Stimulated activated CD4-positive, alpha-beta T cell treated with anti-CD3 and anti-CD28 coated beads, Interleukin-15, amount 100 ng/mL, for 24 hours (primary cell): ENCODE data around the gene CGREF1.
"Not testable (repeated sequence)": the region's sequence is repeated elsewhere in the genome, so short reads cannot be mapped to it uniquely, and the experiment has no call there.

ENCODE experiments used
- DNase-seq: peaks from one replicate; pipeline ENCODE4 v3.0.0-alpha.2; 2020

CGREF1 gene

DNA sequence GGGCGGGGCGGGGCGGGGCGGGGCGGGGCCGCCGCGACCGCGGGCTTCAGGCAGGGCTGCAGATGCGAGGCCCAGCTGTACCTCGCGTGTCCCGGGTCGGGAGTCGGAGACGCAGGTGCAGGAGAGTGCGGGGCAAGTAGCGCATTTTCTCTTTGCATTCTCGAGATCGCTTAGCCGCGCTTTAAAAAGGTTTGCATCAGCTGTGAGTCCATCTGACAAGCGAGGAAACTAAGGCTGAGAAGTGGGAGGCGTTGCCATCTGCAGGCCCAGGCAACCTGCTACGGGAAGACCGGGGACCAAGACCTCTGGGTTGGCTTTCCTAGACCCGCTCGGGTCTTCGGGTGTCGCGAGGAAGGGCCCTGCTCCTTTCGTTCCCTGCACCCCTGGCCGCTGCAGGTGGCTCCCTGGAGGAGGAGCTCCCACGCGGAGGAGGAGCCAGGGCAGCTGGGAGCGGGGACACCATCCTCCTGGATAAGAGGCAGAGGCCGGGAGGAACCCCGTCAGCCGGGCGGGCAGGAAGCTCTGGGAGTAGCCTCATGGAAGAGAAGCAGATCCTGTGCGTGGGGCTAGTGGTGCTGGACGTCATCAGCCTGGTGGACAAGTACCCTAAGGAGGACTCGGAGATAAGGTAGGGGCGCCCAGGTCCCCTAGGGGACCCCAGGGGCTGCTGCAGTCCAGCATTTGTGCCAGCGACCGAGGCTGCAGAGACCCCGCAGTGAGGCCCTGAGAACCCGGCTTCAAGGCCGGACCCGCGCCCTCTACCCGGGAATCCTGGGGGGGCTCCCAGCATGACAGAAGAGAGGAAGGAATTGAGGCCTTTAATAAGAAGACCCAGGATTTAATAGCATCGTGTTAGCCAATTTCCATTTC, 32.0 kb downstream of the CGREF1 start, which contains the start of gene KHK:
KHK (plus strand) TSS at position 49 of the 870 bp plus-strand sequence; CDS start at position 537, 488 bp downstream.
- DNase-seq: peak; percentile 55

DNA sequence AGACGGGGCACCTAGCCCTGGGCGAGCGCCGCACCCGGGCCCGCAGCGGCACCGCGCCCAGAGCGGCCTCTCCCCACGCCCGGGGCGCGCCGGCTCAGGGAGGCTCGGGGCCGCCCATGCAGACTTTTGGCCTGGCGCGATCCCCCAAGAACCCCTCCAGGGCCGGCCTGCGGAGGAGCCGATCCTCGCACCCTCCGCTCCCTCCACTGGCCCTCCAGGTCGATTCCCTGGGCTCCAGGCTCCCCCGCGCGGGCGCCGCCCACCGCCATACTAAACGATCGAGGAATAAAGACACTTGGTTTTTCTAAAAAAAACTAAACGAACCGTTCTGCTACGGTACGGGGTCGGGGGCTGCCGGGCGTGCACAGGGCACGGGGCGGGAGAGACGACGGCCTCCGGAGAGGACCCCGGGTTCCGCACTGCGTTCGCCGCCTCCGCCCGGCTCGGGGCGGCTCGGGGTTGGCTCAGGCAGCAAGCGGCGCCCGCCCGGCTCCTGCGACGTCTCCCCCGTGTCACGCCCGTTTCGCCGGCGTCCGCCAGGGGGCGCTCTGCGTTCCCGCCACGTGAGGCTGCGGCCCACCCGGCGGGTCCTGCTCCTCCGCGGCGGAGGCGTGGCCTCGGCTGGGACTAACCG, 32.7 kb downstream of the CGREF1 start:
- peak; percentile 97 for DNase-seq

DNA sequence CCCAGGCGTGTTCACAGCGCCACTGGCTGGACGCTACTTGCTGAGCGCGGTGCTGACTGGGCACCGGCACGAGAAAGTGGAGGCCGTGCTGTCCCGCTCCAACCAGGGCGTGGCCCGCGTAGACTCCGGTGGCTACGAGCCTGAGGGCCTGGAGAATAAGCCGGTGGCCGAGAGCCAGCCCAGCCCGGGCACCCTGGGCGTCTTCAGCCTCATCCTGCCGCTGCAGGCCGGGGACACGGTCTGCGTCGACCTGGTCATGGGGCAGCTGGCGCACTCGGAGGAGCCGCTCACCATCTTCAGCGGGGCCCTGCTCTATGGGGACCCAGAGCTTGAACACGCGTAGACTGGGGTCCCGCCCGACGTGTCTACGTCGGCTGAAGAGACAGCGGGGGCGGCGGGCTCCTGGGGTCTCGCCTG, 33.2 kb downstream of the CGREF1 start:
- DNase-seq: peak; percentile 58

- DNase-seq: no peak
Observed at GRCh38 chr2:27085062-27085672, 33.8 kb downstream of the CGREF1 start.

DNA sequence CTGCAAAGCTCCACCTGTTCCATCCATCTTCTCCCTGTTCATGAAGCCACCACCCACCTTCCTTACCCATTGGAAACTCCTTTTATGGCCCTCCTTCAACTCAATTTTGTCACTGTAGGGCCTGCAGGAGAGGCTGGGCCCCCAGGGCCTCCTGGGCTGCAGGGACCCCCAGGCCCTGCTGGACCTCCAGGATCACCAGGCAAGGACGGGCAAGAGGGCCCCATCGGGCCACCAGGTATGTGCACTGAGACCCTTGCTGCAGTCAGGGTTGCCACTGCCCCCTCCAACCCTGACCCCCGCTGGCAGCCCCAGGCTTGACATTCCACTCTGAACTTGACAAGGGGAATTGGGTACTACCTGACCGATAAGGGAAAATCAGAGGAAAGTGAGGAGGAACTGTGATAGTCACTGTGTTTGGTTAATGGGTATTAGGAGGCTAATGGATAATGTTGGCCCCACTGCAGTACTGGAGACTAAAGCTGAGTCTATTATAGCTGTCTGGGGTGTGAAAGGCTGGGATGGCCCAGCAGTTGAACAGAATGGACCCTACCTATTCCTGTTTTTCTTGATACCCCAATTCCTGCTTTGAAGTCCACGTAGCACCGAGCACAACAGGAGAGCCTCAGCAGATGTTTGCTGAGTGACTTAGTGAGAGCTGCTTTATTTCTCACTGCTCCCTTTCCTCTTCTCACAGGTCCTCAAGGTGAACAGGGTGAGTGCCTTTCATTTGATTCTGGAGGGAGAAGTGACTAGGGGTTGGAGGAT, 34.4 kb downstream of the CGREF1 start:
- no peak for DNase-seq

GRCh38 chr2:27083410-27084296, 35.3 kb downstream of the CGREF1 start:
- DNase-seq: no peak

DNA sequence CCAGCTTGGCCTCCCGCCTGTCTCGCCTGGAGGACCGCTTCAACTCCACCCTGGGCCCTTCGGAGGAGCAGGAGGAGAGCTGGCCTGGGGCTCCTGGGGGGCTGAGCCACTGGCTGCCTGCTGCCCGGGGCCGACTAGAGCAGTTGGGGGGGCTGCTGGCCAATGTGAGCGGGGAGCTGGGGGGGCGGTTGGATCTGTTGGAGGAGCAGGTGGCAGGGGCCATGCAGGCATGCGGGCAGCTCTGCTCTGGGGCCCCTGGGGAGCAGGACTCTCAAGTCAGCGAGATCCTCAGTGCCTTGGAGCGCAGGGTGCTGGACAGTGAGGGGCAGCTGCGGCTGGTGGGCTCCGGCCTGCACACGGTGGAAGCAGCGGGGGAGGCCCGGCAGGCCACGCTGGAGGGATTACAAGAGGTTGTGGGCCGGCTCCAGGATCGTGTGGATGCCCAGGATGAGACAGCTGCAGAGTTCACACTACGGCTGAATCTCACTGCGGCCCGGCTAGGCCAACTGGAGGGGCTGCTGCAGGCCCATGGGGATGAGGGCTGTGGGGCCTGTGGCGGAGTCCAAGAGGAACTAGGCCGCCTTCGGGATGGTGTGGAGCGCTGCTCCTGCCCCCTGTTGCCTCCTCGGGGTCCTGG, 36.0 kb downstream of the CGREF1 start:
- no peak for DNase-seq

DNA sequence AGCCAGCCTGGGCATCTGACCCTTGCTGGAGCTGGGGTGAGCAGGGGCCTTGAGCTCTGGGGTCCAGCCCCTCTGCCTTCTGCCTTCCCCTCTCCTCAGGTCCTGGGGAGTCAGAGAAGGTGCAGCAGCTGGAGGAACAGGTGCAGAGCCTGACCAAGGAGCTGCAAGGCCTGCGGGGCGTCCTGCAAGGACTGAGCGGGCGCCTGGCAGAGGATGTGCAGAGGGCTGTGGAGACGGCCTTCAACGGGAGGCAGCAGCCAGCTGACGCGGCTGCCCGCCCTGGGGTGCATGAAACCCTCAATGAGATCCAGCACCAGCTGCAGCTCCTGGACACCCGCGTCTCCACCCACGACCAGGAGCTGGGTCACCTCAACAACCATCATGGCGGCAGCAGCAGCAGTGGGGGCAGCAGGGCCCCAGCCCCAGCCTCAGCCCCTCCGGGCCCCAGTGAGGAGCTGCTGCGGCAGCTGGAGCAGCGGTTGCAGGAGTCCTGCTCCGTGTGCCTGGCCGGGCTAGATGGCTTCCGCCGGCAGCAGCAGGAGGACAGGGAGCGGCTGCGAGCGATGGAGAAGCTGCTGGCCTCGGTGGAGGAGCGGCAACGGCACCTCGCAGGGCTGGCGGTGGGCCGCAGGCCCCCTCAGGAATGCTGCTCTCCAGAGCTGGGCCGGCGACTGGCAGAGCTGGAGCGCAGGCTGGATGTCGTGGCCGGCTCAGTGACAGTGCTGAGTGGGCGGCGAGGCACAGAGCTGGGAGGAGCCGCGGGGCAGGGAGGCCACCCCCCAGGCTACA, 36.8 kb downstream of the CGREF1 start:
- DNase-seq: no peak

GRCh38 chr2:27080603-27080936, 38.4 kb downstream of the CGREF1 start:
- no peak for DNase-seq

- DNase-seq: no peak
Observed at GRCh38 chr2:27080140-27080469, 38.8 kb downstream of the CGREF1 start.

GRCh38 chr2:27079233-27080139, 39.4 kb downstream of the CGREF1 start:
- DNase-seq: no peak

DNA sequence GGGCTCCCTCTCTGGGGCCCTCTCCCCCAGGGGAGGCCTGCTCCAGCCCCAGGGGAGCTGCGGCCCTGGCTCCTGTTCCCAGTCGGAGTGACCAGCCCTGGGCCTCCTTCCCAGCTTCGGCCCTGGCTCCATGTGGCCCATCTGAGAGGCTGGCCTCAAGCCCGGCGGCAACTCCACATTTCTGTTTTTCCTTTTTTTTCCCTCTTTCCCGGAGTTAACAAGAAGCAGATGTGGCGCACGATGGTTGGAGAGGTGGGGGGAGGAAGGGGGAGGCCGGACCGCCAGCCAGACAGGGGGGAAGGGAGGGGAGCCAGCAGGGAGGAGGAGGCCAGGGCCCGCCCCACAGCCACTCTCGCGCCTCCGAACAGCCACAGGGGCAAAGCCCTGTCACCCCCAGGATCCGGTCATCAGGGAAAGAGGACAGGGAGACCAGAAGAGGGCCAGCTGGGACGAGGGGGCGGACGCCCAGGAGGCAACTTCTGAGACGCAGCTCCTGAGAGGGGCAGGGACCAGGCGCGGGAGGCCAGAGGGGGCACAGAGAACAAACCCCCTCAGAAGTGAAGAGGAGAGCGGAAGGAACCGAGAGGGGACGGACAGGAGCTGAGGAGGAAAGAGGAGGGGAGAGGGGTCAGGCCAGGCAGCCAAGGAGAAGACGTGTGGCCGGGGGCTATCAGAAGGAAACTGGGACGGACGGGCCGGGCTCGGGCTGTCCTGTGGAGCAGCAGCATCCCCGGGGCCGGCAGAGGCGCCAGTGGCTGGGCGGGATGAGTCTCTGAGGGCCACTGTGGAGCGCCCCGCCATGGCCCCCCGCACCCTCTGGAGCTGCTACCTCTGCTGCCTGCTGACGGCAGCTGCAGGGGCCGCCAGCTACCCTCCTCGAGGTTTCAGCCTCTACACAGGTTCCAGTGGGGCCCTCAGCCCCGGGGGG, 40.4 kb downstream of the CGREF1 start, which contains the start of gene EMILIN1:
EMILIN1 (plus strand) TSS at position 349 of the 928 bp plus-strand sequence; CDS start at position 800, 451 bp downstream.
- DNase-seq: no peak

DNA sequence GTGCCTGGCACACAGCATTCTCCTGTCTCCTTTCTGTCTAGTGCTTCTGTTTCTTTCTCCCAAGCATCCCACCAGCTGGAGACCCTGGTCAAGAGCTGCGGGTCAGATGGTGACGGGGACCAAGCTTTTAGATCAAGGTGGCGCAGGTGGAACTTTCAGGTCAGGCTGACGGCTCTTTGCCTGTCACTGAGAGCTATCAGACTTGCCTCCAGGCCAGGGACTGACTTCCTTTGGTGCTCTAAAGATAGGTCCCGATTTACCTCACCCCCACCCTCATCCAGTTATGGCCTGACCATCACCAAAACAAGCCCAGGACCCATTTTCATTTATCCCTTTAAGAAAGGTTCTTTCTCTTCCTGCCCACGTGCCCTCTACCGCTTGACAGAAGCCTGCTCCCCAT, 41.7 kb downstream of the CGREF1 start:
- DNase-seq: no peak

GRCh38 chr2:27076323-27076722, 42.6 kb downstream of the CGREF1 start:
- no peak for DNase-seq

DNA sequence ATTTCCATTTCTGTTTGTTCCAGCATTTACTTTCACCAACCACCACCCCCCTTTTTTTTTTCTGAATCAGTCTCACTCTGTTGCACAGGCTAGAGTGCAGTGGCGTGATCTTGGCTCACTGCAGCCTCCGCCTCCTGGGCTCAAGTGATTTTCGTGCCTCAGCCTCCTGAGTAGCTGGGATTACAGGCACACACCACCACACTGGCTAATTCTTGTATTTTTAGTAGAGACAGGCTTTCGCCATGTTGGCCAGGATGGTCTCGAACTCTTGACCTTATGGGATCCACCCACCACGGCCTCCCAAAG, 43.4 kb downstream of the CGREF1 start:
- not testable (repeated sequence) for DNase-seq

DNA sequence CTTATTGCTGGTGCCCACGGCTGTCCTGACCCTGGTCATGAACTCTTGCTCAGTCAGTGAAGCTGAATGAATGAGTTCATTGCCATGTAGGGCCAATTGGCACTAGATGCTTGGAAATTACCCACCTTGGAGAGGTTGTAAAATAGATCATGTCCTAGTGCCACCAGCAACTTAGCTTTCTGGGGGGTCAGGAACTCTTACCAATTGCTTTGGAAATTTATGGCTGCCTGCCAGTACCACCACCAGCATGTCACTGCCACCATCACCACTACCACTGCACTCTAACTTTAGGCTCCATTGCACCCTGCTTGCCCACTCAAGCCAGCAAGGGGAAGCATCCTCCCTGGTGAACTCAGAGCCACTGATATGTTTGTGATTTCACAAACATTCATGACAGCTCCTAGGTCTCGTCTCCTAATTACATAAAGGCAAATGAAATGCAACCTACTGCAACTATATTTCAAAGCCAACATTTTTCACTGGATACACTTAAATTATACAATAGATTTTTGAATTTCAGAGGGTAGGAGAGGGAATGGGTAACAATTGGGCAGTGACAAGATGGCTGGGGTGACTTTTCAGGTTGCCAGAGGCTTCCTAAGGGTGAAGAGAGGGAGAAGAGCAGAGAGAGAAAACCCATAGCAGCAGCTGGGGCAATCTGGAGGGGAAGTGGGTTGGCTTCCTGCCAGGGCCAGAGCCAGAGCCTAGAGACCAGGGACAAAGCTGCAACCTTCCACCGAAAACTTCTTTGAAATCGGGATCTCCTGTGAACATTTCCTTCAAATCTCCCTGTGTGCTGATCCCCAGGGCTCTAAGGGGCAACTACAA, 44.0 kb downstream of the CGREF1 start:
- DNase-seq: peak; percentile 51

GRCh38 chr2:27073782-27074181, 45.1 kb downstream of the CGREF1 start:
- DNase-seq: no peak

DNA sequence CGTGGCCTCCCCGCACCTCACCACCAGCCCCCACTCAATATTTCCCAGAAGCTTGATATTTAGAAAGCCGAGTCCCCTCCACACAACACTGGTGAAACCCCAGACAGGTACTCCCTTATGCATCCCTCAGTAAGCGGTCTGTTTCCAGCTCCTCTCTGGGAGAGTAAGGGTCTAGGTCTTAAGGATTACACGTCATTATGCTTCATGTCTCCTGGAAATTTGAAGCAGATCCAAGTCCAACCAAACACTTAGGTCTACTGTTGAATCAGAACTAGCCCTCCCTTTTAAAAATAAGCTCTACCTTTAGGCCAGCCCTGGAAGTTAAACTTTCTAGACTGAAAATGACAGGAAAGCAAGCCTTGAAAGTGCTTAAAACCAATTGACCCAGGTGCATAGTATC, 46.0 kb downstream of the CGREF1 start:
- no peak for DNase-seq
